HG02943 (cell line): ENCODE results near the gene RPL4.
A peak's percentile ranks its signal among the peaks of the same experiment; 100 is the strongest.
"Not testable (repeated sequence)": the region's sequence is repeated elsewhere in the genome, so short reads cannot be mapped to it uniquely, and the experiment has no call there.

Experiments
- ATAC-seq: cut with Tn5 transposase; IDR thresholded peaks from one replicate; pipeline ENCODE4 v1.9.1; 2021; ENCODE audit warnings: mild to moderate bottlenecking, low read depth, moderate library complexity; ENCODE audit not compliant: unreplicated experiment

RPL4 gene

DNA sequence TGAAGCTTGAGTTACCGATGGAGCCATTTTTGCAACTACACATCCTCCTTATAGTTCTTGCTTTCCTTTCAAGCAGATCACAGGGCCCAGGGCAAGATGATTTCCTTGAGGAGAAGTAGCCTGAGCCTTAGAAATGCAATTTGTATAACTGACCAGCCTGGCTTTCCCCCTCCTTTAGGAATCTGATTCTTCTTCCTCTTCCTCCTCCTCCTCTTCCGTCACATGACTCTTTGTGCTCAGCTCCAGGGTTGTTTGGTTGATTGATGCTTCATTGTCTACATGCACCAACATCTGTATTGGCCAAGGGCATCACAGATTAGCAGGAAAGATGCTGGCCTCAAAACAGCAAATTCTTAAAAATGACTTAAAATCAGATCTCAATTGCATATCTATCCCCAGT is 10.4 kb downstream of the RPL4 start:
- no peak for ATAC-seq

- ATAC-seq: no peak
Measured at GRCh38 chr15:66491846-66492245, 12.8 kb downstream of the RPL4 start.

DNA sequence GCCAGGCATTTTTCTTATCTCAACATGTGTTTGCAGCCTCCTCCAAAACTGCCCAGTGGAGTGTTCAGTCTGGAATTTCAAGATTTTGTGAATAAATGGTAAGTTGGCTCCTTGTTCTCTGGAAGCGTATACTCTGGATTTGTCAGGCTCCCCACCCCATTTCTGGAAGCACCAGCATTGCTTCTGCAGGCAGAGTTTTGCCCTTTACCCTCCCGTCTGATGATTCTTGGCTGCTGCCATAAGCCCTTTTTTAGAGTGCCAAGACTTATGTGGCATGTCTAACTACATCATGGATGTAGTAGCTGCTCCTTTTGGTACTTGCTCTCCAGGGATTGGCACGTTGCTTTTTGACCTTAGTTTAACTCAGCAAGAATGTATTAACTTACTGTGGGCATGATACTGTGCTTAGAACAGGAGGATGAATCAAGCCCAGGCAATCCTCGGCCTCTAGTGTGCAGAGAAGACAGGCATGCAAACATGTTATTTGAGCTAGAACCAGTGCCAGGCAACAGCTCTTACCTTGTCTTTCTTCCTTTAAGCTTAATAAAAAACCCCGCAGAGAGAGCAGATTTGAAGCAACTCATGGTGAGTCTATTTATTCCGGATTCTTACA is 15.4 kb downstream of the RPL4 start:
- no peak for ATAC-seq

GRCh38 chr15:66488525-66488924 is 16.1 kb downstream of the RPL4 start:
- ATAC-seq: no peak

- no peak for ATAC-seq
Measured at GRCh38 chr15:66486887-66487286, 17.8 kb downstream of the RPL4 start.

- ATAC-seq: no peak
Measured at GRCh38 chr15:66484539-66485112, 20.0 kb downstream of the RPL4 start.

GRCh38 chr15:66483131-66483566 is 21.5 kb downstream of the RPL4 start:
- ATAC-seq: no peak

DNA sequence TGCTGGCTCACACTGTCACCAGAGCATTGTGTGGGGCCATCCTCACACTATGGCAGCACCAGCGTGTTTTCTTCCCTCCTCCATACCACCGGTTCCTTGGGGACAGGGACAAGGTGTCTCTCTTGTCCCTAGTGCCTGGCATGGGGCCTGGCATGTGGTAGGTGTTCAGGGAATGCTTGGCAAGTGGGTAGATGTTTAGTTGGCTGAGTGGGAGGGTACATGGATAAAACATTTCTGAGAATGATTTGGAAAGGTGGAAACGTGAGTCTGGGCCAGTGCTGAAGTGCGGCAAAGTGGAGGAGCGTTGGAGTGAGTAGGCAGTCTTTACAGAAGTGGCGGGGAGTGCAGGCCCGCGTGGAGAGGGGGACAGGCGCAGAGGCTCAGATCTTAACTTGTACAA is 22.1 kb downstream of the RPL4 start:
- no peak for ATAC-seq

DNA sequence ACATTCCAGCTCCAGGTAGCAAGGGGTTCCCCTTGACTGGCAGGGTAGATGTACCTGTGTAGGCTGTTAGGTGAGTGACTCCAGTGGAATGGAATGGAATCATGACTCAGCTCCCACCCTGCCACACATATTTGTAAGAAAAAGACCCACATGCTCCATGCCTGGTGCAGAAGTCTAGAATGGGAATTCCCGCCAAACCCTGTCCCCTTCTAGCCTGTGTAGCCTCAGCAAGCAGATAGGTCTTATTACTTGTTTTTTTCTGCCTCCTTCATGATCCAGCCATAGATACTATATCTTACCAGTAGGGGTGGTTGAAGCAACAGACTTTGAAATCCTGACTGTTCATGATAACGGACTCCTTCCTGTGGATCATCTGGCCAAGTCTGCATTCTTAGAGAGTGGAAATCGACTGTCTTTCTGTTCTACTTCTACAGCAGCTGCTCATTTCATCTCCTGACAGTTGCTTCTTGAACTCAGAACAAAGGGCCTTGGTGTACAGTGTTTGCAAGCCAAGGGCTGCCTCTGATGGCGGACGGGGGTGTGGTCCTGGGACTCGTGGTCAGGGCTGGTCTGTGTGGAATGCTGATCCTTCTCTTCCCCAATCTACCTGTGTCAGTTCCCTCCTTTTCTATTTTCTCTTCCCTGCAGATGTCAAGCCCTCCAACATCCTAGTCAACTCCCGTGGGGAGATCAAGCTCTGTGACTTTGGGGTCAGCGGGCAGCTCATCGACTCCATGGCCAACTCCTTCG is 23.4 kb downstream of the RPL4 start:
- no peak for ATAC-seq

DNA sequence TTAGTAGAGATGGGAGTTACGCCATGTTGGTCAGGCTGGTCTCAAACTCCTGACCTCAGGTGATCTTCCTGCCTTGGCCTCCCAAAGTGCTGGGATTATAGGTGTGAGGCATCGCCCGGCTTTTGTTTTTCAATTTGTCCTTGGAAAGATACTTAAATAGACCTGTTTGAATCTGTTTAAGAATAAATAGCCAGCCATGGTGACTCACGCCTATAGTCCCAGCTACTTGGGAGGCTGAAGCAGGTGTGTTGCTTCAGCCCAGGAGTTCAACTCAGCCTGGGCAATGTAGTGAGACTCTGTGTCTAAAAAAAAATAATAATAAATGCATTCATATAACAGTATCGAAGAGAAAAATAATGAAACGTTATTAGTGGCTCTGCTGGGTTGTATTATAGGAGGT is 24.4 kb downstream of the RPL4 start:
- no peak for ATAC-seq

DNA sequence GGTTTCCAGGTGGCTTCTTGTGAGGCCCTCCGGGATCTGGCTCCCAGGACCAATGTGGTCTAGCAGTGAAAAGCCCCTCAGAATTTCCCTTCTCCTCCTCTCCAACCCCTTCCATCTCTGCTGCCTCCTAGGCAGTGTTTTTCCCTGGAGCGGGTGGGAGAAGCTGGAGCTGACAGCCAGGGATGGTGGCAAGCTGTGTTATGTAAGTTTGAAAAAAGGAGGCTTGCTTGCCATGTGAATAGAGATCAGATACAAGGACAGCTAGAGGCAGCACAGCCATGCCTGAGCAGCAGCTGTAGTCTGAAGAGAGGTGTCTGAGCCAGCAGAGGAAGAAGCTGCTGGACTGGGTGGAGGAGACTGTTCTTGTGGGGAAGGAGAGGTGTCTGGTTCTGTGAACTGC is 27.6 kb downstream of the RPL4 start:
- no peak for ATAC-seq

- no peak for ATAC-seq
Measured at GRCh38 chr15:66476535-66476934, 28.1 kb downstream of the RPL4 start.

- ATAC-seq: no peak
Measured at GRCh38 chr15:66474963-66475362, 29.7 kb downstream of the RPL4 start.

GRCh38 chr15:66474135-66474534 is 30.5 kb downstream of the RPL4 start:
- ATAC-seq: no peak

DNA sequence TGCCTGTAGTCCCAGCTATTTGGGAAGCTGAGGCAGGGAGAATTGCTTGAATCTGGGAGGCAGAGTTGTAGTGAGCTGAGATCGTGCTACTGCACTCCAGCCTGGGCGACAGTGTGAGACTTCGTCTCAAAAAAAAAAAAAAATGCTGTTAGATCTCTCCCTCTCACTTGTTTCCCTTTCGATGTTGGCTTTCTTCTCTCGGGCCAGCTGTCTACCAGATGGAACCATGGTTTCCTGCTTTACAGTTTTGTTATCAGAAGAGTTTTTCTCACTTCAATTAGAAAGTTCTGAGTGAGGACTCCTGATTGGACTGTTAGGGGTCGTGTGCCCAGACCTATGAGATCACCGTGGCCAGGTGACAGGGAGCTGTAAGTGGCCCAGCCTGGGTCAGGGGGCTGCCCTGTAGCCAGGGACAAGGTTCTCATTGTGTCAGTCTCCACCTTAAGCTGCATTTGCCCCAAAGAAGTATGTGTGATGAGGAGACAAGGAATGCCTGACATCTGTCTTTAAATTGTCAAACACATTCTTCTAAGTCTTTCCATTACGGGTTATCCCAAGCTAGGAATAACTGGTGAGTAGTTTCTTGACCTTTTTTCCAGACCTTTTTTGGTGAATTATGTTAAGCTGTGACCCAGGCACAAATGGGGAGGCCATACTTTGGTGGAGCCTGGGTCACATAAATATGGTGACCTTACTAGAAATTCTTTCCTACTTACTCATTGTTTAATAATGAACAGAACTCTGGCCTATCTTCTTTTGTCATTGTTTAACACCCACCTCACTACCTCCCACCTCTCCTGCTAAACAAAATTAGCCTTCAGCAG is 32.3 kb downstream of the RPL4 start:
- peak; percentile 68 for ATAC-seq

GRCh38 chr15:66470825-66471224 is 33.8 kb downstream of the RPL4 start:
- ATAC-seq: not testable (repeated sequence)

- not testable (repeated sequence) for ATAC-seq
Measured at GRCh38 chr15:66467162-66468040, 37.3 kb downstream of the RPL4 start.

DNA sequence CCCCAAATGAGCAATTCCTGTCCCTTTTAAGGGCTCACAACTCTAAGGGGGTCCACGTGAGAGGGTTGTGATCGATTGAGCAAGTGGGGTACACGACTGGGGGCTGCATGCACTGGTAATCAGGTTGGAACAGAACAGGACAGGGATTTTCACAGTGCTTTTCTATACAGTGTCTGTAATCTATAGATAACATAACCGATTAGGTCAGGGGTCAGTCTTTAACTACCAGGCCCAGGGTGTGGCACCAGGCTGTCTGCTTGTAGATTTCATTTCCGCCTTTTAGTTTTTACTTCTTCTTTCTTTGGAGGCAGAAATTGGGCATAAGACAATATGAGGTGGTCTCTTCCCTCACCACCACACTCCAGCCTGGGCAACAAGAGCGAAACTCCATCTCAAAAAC is 39.4 kb downstream of the RPL4 start:
- ATAC-seq: not testable (repeated sequence)

DNA sequence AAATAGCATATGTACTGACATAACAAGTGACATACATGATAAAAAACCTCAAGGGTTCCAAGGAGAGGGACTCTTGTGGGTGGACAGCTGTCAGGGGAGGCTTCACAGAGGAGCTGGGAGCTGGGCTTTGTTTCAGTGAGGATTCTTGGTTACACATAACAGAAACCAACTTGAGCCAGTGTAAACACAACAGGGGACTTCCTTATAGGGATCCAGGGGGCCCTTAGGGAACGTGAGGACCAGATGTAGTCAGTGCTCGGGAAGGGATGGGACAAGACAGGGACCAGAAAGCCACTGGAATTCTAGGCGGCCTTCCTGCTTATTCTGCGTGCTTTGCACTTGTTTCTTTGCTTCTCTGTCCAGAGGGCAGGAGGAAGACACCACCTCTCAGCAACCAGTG is 42.0 kb downstream of the RPL4 start:
- ATAC-seq: no peak

- ATAC-seq: no peak
Measured at GRCh38 chr15:66461917-66462316, 42.7 kb downstream of the RPL4 start.
